Gastroesophageal sphincter (tissue), 3 donors: ENCODE data around the gene NIPAL4.

ENCODE experiments used
- POLR2A ChIP-seq, 2 donors: fragments of 450-650 bp; IDR thresholded peaks; one replicate each; pipeline ENCODE4 v1.6.1; 2017; ENCODE audit warnings: antibody characterized with exemption in 2 of 2, mild to moderate bottlenecking in 2 of 2, moderate library complexity in 1 of 2
- TF ChIP-seq, protein P1 (sequence below), 4 experiments: fragments of 200-600 bp in 2 of 4; fragments of 450-650 bp in 2 of 4; sonication (generic) in 1 of 4; IDR thresholded peaks; one replicate each; pipeline ENCODE4 v1.5.1; 2017 to 2019; ENCODE audit warnings: antibody characterized with exemption in 4 of 4, mild to moderate bottlenecking in 2 of 4, moderate library complexity in 2 of 4

DNA sequence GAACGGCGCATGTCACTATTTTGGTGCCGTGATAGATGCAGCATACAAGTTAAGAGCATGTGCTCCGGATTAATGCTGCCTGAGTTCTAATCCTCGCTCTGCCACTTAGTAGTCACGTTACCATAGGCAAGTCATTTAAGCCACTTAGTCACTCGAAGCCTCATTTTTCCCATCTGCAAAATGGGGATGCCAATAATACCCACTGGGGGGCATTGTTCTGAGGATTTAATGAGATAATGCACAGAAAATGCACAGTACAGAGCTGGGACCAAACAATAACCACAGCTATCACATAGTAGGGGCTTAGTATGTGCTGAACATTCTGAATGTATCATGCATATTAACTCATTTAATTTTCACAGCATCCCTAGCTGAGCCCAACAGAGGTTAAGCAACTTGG is 9.1 kb downstream of the NIPAL4 start:
- TF ChIP-seq, protein P1, sequence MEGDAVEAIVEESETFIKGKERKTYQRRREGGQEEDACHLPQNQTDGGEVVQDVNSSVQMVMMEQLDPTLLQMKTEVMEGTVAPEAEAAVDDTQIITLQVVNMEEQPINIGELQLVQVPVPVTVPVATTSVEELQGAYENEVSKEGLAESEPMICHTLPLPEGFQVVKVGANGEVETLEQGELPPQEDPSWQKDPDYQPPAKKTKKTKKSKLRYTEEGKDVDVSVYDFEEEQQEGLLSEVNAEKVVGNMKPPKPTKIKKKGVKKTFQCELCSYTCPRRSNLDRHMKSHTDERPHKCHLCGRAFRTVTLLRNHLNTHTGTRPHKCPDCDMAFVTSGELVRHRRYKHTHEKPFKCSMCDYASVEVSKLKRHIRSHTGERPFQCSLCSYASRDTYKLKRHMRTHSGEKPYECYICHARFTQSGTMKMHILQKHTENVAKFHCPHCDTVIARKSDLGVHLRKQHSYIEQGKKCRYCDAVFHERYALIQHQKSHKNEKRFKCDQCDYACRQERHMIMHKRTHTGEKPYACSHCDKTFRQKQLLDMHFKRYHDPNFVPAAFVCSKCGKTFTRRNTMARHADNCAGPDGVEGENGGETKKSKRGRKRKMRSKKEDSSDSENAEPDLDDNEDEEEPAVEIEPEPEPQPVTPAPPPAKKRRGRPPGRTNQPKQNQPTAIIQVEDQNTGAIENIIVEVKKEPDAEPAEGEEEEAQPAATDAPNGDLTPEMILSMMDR (IDR thresholded peaks at IDR 0.05): no peak
- TF ChIP-seq POLR2A (IDR thresholded peaks at IDR 0.05): no peak
